ENCODE measurements around the gene RNF217. TPM values are rescaled to one million over a fixed set of nuclear protein-coding genes. Genes with fewer than 3 reads are reported as not detected.

RNF217 gene
- total and polyA plus RNA-seq, 10 of the 15 experiments (the other 5 are each of a cell fraction or from before 2014, with no cell fraction given) = under 0.01 to 11.7 (median 0.04) TPM; not detected in 3

DNA sequence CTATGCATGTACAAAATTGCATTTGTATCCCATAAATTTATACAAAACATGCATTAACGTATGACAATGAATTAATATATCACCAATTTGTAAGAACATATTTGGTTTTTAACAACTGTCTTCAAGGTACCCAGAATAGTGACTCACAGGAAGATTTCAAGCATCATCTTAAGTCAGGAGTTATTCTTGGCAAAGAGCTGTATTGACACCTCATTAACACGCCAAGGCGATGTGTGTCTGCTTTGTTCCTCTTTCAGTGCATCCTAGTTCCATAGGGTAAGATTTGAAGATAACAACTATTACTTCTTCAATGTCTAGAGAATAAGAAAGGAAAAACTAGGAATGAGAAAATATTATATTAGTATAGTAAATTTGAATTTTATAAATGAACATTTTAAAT lies 155.6 kb downstream of the RNF217 start:
- intact Hi-C loops (cut with micrococcal nuclease; ENCODE audit: unreplicated experiment) (no loop called here), in situ Hi-C loops (cut with MboI) (no loop called here)
- no peaks in the 10 kb centered on the region for H4K20me1 ChIP-seq (ENCODE audit: control insufficient read depth, insufficient read depth)
- TF ChIP-seq NFIC (IDR thresholded peaks at IDR 0.05; ENCODE audit: low read depth, low read length) (no peak), TCF12 (IDR thresholded peaks at IDR 0.05; ENCODE audit: low read depth, low read length) (no peak), CREB1 (IDR thresholded peaks at IDR 0.05; ENCODE audit: low read depth) (no peak), HDAC2 (IDR thresholded peaks at IDR 0.05) (no peak), RAD51 (IDR thresholded peaks at IDR 0.05) (no peak), RBBP5 (conservative IDR thresholded peaks at IDR 0.05) (no peak), POLR2AphosphoS2 (IDR thresholded peaks at IDR 0.05; ENCODE audit: low read depth, low read length) (no peak), YY1 (IDR thresholded peaks at IDR 0.05; ENCODE audit: low read depth, low read length) (no peak), TCF3 (IDR thresholded peaks at IDR 0.05; ENCODE audit: borderline replicate concordance, insufficient read depth, low read depth, low read length) (no peak), TBL1XR1 (IDR thresholded peaks at IDR 0.05; ENCODE audit: low read depth, low read length) (no peak), KLF5 (IDR thresholded peaks at IDR 0.05; ENCODE audit: partially characterized antibody) (no peak), MTA3 (IDR thresholded peaks at IDR 0.05; ENCODE audit: borderline replicate concordance, low read length) (no peak), NBN (IDR thresholded peaks at IDR 0.05) (no peak), RB1 (IDR thresholded peaks at IDR 0.05; ENCODE audit: borderline replicate concordance) (no peak)
- TF ChIP-seq, protein P1, sequence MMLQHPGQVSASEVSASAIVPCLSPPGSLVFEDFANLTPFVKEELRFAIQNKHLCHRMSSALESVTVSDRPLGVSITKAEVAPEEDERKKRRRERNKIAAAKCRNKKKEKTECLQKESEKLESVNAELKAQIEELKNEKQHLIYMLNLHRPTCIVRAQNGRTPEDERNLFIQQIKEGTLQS (IDR thresholded peaks at IDR 0.05; ENCODE audit: borderline replicate concordance, extremely low read depth, low read depth, low read length) = no peak
- TF ChIP-seq, protein P2, sequence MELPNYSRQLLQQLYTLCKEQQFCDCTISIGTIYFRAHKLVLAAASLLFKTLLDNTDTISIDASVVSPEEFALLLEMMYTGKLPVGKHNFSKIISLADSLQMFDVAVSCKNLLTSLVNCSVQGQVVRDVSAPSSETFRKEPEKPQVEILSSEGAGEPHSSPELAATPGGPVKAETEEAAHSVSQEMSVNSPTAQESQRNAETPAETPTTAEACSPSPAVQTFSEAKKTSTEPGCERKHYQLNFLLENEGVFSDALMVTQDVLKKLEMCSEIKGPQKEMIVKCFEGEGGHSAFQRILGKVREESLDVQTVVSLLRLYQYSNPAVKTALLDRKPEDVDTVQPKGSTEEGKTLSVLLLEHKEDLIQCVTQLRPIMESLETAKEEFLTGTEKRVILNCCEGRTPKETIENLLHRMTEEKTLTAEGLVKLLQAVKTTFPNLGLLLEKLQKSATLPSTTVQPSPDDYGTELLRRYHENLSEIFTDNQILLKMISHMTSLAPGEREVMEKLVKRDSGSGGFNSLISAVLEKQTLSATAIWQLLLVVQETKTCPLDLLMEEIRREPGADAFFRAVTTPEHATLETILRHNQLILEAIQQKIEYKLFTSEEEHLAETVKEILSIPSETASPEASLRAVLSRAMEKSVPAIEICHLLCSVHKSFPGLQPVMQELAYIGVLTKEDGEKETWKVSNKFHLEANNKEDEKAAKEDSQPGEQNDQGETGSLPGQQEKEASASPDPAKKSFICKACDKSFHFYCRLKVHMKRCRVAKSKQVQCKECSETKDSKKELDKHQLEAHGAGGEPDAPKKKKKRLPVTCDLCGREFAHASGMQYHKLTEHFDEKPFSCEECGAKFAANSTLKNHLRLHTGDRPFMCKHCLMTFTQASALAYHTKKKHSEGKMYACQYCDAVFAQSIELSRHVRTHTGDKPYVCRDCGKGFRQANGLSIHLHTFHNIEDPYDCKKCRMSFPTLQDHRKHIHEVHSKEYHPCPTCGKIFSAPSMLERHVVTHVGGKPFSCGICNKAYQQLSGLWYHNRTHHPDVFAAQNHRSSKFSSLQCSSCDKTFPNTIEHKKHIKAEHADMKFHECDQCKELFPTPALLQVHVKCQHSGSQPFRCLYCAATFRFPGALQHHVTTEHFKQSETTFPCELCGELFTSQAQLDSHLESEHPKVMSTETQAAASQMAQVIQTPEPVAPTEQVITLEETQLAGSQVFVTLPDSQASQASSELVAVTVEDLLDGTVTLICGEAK (IDR thresholded peaks at IDR 0.05; ENCODE audit: borderline replicate concordance) = no peak
- TF ChIP-seq, protein P3, sequence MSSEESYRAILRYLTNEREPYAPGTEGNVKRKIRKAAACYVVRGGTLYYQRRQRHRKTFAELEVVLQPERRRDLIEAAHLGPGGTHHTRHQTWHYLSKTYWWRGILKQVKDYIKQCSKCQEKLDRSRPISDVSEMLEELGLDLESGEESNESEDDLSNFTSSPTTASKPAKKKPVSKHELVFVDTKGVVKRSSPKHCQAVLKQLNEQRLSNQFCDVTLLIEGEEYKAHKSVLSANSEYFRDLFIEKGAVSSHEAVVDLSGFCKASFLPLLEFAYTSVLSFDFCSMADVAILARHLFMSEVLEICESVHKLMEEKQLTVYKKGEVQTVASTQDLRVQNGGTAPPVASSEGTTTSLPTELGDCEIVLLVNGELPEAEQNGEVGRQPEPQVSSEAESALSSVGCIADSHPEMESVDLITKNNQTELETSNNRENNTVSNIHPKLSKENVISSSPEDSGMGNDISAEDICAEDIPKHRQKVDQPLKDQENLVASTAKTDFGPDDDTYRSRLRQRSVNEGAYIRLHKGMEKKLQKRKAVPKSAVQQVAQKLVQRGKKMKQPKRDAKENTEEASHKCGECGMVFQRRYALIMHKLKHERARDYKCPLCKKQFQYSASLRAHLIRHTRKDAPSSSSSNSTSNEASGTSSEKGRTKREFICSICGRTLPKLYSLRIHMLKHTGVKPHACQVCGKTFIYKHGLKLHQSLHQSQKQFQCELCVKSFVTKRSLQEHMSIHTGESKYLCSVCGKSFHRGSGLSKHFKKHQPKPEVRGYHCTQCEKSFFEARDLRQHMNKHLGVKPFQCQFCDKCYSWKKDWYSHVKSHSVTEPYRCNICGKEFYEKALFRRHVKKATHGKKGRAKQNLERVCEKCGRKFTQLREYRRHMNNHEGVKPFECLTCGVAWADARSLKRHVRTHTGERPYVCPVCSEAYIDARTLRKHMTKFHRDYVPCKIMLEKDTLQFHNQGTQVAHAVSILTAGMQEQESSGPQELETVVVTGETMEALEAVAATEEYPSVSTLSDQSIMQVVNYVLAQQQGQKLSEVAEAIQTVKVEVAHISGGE (CRISPR knock-in tag; IDR thresholded peaks at IDR 0.05) = no peak

More for the DNA sequence above, 155.6 kb downstream of the RNF217 start:
- no peaks in the 10 kb centered on the region for H3K36me3 ChIP-seq (ENCODE audit: control insufficient read depth in 2 of 2, insufficient read depth in 2 of 2, low read length in 1 of 2)
- ChIA-PET POLR2A (no interaction called here), CTCF (interaction anchor here (0.6 to 0.8 kb wide), 2 partner anchors 24 to 248 kb away, joined by 3 read pairs; no protein-coding TSS in a partner anchor), SMC1A (ENCODE audit: uncharacterized antibody, unreplicated experiment) (no interaction called here), RAD21 (ENCODE audit: unreplicated experiment) (no interaction called here)
- H3K79me2 ChIP-seq (ENCODE audit: control insufficient read depth, insufficient read depth, low read length) = no peaks in the 10 kb centered on the region
- H3K4me3 ChIP-seq = no peak overlapping the region
- no peak overlapping the region for H3K4me2 ChIP-seq (ENCODE audit: control insufficient read depth, insufficient read depth)
- no peaks in the 10 kb centered on the region; a peak in 1 of 4 replicates for H3K27me3 ChIP-seq (replicated peaks in 1 of 2; ENCODE audit: control insufficient read depth in 2 of 2, insufficient read depth in 2 of 2, low read length in 1 of 2)
- no peak overlapping the region for H3K9ac ChIP-seq (ENCODE audit: control insufficient read depth, insufficient read depth, low read length)
- no peak overlapping the region for H3K27ac ChIP-seq (ENCODE audit: control insufficient read depth, insufficient read depth)
- no peak for DNase-seq (ENCODE audit: low read depth, low spot score)
- 0% methylated on average over 3 of the region's 3 CpGs for WGBS (ENCODE audit: insufficient coverage, insufficient replicate concordance, low lambda C conversion rate, missing lambda C conversion rate)
- no peak for FAIRE-seq
- no TSS peak for BruUV-seq (replicated peaks)
- no peak for ATAC-seq
- no peaks in the 10 kb centered on the region for H3K9me3 ChIP-seq (replicated peaks; ENCODE audit: control insufficient read depth, insufficient read depth, low read length)
- no peaks in the 10 kb centered on the region for H3K4me1 ChIP-seq (ENCODE audit: control insufficient read depth, insufficient read depth, low read length)
- H2AFZ ChIP-seq (ENCODE audit: control insufficient read depth, low read depth, low read length) = no peak overlapping the region
